GM18507 (cell line): ENCODE data around the gene PTX3.

Source experiments
- DNase-seq: peaks from one replicate; pipeline ENCODE4 v3.0.0; 2011; ENCODE audit warnings: low read depth; ENCODE audit not compliant: insufficient read length; ENCODE audit errors: extremely low spot score
- FAIRE-seq: peaks from 2 replicates; lab custom pipeline; 2011; peaks lifted over from hg19 to GRCh38; lab: Jason Lieb, UNC

The PTX3 gene

DNA sequence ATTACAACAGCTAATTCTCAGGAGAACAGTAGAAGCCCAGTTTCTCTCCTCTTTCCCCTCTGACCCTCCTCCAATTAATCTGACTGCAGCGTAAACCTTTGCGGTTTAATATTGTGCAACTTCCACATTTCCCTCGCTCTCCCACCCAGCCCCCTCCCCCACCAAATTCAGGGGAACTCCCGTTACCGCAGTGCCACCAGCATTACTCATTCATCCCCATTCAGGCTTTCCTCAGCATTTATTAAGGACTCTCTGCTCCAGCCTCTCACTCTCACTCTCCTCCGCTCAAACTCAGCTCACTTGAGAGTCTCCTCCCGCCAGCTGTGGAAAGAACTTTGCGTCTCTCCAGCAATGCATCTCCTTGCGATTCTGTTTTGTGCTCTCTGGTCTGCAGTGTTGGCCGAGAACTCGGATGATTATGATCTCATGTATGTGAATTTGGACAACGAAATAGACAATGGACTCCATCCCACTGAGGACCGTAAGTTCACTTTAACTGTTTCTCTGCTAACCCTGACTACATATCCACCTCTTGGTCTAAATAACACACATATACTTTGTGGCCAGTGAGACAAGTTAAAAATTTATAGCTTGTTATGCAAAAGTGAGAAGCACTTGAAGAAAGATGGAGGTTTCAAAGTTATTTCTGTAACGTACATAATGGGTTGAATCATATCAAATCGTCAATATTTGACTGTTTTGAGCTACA, at the start of gene PTX3:
PTX3 (plus strand) TSS at position 268 of the 709 bp plus-strand sequence; CDS start at position 352, 84 bp downstream.
- FAIRE-seq (no peak), DNase-seq (no peak)

DNA sequence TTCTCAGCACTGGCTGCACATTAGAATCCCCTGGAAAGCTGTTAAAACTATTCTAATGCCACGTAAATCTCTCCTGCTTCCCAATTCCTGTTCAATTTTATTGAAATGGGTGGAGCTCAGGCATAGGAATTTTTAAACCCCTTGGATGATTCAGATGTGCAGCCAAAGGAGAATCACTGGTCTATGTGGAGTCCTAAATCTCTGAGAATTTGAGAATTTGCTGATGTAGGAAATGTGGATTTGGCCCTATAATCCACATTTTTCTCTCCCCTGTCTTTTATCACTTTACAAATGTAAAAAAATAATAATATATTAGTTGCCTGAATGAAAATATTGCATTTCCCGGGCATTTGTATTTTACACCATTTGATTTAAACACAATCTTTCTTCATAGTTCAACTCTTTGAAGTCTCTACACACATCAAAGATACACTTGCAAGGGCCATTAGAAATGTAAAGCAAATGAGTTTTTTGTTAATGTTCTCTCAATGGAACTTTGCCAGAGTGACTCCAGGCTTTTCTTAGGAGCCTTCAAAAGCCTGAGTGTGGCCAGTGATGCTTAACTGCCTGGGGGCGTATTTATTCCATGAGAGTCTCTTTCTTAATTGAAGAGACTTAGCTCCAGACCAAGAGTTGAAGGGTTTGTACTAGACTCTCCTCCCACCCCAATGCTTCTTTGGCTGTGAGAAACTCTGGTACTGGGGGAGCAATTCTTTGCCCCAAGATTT, 48.8 kb upstream of the PTX3 start:
- no peak for DNase-seq
- no peak for FAIRE-seq

DNA sequence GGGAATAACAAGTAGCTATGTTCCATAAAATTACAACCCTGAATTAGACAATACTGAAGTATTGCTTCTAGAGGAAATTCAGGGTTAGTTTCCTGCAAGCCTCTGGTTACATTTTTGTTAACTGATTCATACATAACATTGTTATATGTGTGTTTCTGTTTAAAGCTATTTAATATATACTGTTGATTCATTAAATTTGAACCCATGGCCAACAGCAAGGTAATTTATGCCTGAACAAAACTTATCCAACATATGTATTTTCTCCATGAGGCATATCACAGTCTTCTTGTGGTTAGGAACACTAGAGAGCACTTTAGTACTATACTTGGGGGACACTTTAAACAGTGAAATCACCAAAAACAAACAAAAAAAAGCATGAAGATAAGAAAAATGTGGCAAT, 47.7 kb upstream of the PTX3 start:
- no peak for DNase-seq
- FAIRE-seq: no peak

DNA sequence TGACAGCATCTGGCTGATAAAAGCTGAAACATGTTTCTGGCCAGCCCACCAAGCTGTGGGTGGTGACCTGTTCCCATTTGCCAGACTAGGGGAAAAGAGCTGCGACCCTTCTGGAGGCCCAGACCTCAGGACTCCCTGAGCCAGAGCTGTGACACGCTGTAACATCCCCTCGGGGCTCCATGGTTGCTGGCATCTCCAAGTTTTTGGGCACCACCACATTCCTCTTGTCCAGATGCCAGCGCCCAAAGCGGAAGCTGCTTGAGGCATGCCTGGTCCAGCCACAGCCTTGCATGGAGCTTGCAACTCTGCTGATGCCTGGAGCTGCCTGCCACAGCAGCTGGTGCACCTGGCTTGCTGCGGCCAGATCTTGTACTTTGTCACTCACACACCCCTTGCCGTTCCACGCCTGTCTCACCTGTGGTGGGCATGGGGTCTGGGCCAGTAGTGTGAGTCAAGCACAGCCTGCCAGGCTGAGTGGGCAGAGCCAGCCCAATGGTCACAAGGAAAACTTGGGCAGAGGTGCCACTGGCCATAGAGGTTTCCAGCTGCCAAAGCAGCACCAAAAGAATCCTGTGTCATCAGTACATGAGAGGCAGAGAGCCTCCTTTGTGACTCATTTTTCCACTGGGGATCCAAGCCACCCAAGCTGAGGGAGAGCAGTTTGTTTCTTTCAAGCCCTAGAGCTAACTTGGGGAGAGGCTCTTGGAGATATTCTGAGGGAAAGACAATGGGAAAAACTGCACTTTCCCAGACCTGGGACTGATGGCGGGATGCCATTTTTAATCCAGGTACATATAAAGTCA, 45.7 kb upstream of the PTX3 start:
- FAIRE-seq: no peak
- no peak for DNase-seq

DNA sequence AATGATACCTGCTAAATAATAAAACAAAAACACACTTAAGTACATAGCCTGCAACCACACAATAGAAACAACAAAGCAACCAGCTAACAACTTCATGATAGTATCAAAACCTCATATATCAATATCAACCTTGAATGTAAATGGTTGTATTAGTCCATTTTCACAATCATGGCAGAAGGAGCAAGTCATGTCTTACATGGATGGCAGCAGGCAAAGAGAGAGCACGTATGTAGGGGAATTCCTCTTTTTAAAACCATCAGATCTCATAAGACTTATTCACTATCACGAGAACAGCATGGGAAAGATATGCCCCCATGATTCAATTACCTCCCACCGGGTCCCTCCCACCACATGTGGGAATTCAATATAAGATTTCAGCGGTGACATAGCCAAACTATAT, 44.5 kb upstream of the PTX3 start:
- no peak for FAIRE-seq
- no peak for DNase-seq

DNA sequence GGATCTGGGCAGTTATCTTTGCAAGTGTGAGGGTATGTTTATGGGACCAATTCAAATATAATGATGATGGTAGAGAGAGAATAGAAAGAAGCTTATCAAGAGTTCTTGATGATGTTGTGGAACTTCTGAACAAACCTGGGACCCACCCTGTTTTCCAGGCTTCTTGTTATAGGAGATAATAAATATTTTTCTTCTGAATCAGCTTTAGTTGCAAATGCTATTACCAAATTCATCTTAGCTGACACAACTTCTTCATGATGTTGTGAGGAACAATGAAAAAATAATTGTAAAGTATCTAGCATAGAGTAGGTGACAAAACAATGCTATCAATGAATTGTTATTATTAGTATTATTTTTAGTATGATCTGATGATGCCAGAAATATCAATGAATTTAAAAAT, 43.5 kb upstream of the PTX3 start:
- no peak for FAIRE-seq
- no peak for DNase-seq

DNA sequence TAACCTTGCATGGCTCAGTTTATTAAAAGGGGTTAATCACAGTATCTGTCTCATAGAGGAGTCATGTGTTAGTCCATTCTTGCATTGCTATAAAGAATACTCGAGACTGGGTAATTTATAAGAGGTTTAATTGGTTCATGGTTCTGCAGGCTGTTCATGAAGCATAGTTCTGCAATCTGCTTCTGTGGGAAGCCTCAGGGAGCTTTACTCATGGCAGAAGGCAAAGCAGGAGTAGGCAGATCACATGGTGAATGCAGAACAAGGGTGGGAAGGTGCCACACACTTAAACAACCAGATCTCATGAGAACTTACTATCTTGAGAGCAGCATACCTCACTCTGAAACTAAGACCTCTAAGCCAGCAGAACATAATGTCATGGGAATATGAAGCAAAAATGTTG, 42.2 kb upstream of the PTX3 start:
- DNase-seq (no peak), FAIRE-seq (no peak)

DNA sequence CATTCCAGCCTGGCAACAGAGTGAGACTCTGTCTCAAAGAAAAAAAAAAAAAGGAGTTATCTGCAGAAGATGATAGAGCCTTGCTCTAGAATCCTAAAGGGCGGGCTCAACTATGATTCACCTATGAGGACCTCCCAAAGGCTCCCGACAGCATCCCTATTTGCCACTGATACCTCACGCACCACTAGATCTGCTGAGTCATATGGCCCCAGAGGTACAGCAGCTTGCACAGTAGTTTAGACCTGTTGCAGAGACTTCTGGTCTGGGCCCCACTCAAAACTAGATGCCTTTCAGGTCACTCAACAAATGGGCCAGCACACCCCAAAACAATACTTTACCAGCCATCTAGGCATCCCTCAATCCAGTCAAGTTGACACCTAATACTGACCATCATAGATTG, 38.1 kb upstream of the PTX3 start:
- DNase-seq (no peak), FAIRE-seq (no peak)

DNA sequence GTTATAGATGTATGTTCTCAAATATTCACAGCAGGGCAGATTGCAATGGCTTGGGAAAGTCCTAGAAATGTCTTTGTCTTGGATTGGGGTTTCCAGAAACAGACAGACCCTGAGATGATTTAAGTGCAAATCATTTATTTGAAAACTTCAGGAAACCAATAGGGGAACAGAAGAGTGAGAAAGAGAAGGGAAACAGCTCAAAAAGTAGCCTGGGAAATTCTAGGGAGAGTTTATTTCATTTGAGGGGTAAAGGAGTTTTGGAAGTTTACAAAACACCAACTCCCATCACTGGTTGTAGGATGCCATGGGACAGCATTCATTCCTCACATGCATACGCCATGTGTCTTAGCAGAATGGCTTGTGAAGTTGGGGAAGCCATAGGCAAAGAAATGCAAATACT, 32.3 kb upstream of the PTX3 start:
- FAIRE-seq (no peak), DNase-seq (no peak)

DNA sequence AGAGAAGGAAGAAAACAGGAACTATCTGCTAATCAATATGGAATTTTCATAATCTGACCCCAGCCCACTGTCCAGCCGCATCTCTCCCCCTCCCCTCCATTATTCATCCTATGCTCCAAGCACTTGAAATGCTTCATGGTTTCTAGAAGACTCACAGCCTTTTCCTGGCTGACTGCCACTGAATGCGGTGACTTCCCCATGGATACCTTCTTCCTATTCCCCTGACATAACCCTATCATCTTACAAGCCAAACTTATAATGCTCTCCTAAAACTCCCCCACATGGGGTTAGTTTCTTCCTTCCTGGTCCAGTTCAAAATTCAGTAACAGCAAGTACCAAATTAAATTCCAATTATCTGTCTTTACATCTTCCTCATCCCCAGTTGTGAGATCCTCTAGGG, 31.2 kb upstream of the PTX3 start:
- no peak for DNase-seq
- FAIRE-seq: no peak

DNA sequence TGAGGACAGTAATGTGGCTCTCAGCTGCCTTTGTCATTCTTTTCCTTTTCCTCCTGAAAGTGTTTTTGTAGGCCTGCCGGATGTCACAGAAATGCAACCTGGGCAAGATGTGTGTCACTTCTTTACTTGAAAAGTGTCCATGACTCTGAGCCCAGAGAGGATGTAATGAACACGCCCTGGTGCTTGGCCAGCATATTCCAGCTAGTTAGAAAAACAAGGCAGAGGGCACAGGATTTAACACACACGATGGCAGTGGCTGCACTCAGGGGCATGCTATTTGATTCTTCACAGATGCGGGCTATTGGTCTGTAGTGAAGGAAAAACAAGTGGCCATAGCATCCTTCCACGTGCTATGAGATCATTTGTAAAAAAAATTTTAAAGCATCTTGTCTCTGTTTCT, 30.3 kb upstream of the PTX3 start:
- DNase-seq (no peak), FAIRE-seq (no peak)

DNA sequence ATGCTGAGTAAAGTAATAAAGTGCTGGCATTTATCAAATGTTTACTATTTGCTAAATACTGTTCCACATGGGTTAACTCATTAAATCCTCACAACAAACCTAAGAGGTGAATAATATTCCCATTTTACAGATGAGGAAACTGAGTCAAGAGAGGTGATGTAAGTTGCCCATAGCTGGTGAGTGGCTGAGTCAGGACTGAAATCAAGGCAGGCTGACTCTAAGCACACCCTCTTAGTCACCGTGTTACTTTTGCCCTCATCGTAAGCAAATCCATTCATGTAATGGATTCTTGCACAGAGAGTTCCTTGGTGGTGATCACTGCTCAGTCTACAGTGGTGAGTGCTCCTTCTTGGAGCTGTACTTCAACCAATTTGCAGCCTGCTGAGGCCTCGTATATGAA, 28.9 kb upstream of the PTX3 start:
- DNase-seq (no peak), FAIRE-seq (no peak)

DNA sequence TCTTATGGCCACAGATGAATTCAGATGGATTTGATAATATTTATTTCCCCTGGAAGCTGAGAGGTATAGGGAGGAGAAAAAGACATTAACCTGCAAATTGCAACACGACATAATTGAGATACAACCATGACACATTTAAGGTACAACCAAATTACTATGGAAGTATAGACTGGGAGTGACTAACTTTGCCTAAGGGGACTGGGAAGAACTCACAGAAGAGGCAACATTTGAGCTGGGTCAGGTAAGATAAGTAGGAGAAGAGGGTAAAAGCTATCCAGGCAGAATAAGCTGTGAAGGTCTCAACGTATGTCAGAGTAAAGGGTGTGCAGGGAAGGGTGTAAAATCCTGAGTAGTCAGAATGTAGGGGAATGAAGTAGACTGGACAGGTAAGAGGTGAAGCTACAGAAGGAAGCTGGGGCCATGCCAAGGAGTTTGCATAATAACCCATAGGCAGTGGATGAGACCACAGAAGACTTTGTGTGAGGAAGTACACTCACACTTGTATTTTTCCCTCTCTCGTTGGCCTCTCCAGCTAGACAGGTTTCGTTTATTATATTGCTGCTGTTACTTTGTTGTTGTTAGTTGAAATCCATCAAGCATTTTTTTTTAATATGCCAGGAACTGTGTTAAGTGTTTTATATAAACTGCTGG, 28.0 kb upstream of the PTX3 start:
- FAIRE-seq: no peak
- DNase-seq: no peak

DNA sequence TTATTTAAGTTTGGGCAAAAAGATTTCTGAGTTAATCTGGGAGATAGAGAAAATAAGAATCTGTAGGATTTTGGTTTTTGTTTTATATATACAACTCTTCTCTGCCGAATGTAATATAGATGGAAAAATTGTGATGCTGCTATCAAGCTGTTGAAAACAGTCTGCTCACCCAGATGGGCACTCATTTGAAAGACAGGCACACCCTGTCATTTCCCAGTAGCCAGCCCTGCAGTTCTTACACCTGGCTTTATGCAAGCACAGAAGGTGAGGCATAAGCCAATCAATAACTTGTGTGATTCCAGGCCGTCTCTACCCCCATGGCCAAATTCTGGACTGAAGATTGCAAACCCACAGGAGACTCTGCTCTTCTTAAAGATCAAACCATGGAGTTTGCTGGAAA, 27.1 kb upstream of the PTX3 start:
- FAIRE-seq (no peak), DNase-seq (no peak)

DNA sequence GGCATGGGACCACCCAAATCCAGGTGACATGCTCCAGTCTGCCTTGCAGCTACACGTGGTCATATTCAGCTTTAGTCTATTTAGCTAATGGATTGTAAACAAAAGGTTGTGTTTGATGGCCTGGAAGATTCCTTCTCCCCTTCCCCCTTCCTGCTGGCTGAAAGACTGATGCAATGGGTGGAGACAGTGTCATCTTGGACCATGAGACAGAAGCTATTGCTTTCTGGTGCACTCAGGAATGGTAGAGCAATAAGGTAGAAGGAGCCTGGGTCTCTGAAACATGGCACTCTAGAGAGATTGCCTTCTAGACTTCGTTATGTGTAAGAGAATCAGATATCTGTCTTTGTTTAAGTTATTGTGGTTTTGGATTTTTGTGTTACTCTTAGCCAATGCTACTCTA, 25.7 kb upstream of the PTX3 start:
- DNase-seq (no peak), FAIRE-seq (no peak)

DNA sequence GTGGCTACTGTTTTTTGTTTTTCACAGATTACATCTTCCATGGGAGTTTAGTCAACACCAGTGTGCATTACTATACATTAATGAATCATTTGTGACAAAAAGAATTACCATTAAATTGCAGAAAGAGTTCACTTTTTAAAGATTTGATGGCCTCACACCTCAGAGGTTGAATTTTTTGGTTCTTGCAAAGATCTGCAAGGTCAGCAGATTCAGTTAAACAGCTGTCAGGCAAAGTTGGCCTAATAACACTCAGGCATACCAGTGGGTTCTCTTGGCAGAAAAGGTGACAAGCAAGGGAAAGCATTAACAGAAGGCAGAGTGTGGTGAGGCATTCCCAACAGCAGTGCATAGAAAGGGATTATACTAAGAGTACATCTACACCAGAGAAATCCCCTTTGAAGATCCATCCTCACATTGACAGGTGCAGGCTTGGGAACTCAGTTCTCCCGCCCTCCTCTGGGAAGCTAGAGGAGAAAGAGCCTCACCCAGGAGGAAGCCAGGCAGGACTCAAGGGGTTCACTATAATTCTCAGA, 24.3 kb upstream of the PTX3 start:
- no peak for DNase-seq
- FAIRE-seq: no peak

DNA sequence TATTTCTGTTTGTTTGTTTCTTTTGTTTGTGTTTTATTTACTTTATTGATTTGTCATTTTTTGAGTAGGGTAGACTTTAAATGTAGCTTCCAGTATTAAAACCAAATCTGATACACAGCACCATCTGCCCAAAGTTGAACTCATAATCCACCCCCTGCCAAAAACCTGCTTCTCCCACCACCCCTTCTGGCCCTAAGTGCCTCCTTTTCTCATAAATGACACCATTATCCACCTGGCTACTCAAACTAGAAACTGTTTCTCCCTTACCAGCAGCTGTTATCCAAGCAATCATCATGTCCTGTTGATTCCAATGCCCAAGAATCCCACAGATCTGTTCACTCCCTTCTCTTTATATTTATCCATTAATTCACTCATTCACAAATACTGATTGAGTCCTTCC, 21.8 kb upstream of the PTX3 start:
- DNase-seq (no peak), FAIRE-seq (no peak)

DNA sequence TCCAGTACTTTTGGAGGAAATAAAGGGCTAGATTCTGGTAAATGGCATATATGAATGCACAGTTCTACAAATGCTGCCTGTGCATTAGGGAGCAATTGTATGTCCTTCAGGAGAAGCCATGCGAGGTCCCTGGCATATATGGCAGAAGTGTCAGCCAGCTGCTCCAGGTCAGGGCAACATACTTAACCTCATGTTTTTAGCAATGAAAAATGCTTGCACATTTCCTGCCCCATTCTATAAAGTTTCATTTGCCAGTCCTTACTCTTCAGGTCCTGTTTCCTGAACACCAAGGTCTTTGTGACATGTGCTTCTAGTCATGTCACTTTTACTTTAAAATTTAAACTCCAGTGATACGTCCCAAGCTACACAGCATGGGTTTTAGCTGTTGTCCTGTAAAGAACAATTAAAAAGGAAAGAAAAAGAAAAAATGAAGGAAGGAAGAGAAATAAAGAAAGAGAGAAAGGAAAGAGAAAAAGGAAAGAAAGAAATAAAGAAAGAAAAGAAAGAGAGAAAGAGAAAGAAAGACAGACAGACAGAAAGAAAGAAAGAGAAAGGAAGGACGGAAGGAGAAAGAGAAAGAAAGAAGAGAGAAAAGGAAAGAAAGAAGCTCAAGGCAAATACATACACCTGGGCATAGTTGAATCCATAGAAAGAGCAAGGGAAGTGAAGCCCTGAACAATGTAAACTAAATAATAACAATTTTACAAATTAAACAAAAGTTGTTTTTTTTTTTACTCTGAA, 20.1 kb upstream of the PTX3 start:
- no peak for FAIRE-seq
- DNase-seq: no peak

DNA sequence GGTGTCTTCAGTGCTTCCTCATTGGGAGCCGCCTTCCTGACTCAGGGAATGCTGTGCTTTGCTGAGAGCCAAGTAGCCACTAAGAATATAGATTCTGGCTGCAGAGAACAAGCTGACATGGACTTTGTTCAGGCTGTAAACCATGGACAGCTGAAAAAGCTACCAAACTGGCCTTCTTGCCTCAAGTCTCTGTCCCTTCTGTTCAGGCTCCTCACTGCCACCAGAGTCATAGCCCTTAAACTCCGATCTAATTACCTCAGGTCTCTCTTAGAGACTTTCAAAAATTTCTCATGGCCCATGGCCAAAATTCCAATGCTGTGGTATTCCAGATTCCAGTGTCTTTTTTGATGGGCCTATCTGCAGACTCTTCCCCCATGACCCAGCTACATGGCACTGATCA, 19.4 kb upstream of the PTX3 start:
- FAIRE-seq: no peak
- DNase-seq: no peak
